Measurements from ENCODE around the gene SHISA7. TPM values are rescaled to one million over a fixed set of nuclear protein-coding genes. Genes with fewer than 3 reads are reported as not detected.

Gene SHISA7
- total RNA-seq, 2 experiments from 2014 or later: not detected

DNA sequence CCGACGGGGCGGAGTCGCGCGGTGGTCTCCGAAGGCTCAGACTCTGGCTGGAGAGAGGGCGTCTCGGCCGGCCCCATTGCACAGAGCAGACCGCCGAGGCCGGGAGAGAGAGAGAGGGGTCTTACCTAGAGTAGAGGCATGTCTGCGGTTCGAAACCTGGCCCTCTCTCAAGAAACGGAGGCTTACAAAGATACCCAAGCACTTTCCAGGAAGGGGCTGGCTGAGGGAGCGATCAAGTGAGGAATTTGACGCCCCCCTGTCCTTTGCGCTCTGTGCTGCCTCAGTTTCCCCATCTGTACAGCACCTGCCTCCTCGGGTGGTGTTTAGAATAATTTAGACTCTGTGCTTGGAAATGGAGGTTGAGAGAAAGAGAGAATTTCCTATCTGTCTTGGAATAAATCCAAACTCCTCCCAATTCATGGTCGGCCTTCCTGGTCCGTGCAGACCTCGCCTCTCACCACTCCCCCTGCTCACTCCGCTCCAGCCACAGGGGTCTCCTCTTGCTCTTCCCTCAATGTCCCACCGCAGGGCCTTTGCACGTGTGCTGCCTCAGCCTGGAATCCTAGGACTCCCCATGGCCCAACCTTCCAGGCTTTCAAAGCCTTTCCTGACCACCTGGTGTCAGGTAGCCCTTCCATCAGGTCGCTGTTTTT, 19.0 kb upstream of the SHISA7 start:
- H3K79me2 ChIP-seq (ENCODE audit: insufficient read depth, low read depth, low read length): peaks cover 8% of the 10 kb centered on the region; the same call in 1 of the 2 replicates
- H3K9me3 ChIP-seq (ENCODE audit: low read length): no peaks in the 10 kb centered on the region
- no peaks in the 10 kb centered on the region for H4K20me1 ChIP-seq (ENCODE audit: insufficient read depth, low read length)
- H3K4me2 ChIP-seq (ENCODE audit: low read length): peak overlapping the region; percentile 77
- TF ChIP-seq, protein P1, sequence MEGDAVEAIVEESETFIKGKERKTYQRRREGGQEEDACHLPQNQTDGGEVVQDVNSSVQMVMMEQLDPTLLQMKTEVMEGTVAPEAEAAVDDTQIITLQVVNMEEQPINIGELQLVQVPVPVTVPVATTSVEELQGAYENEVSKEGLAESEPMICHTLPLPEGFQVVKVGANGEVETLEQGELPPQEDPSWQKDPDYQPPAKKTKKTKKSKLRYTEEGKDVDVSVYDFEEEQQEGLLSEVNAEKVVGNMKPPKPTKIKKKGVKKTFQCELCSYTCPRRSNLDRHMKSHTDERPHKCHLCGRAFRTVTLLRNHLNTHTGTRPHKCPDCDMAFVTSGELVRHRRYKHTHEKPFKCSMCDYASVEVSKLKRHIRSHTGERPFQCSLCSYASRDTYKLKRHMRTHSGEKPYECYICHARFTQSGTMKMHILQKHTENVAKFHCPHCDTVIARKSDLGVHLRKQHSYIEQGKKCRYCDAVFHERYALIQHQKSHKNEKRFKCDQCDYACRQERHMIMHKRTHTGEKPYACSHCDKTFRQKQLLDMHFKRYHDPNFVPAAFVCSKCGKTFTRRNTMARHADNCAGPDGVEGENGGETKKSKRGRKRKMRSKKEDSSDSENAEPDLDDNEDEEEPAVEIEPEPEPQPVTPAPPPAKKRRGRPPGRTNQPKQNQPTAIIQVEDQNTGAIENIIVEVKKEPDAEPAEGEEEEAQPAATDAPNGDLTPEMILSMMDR (conservative IDR thresholded peaks at IDR 0.05; ENCODE audit: low read length): no peak
- no peak for TF ChIP-seq EZH2phosphoT487 (IDR thresholded peaks at IDR 0.05; ENCODE audit: borderline replicate concordance, low read depth, low read length)
- intact Hi-C loops (cut with micrococcal nuclease; ENCODE audit: unreplicated experiment): no loop called here
- peaks cover 17% of the 10 kb centered on the region for H3K4me1 ChIP-seq (ENCODE audit: insufficient read depth, low read length, poor library complexity, severe bottlenecking)
- H3K27ac ChIP-seq (ENCODE audit: low read depth, low read length, poor library complexity, severe bottlenecking): no peak overlapping the region
- no TSS peak for BruUV-seq (replicated peaks)
- H3K4me3 ChIP-seq (ENCODE audit: low read depth, low read length, poor library complexity, severe bottlenecking): peak overlapping the region; percentile 64
- ChIA-PET CTCF (ENCODE audit: unreplicated experiment) (interaction anchor here (1.0 kb wide), 1 partner anchor 42 kb away, joined by 5 read pairs; no protein-coding TSS in a partner anchor), POLR2A (interaction anchor here (0.6 to 1.0 kb wide), 4 partner anchors 14 to 162 kb away, joined by 3 to 4 read pairs (median 3); partner anchors contain the start of gene ZNF784)
- H3K9me2 ChIP-seq (ENCODE audit: insufficient read depth, low read length): no peaks in the 10 kb centered on the region
- H3K36me3 ChIP-seq (ENCODE audit: insufficient read depth, low read length): no peaks in the 10 kb centered on the region
- peak overlapping the region; percentile 63; the same call in 1 of the 2 replicates for H2AFZ ChIP-seq (ENCODE audit: low read length)
- DNase-seq (ENCODE audit: low spot score): no peak

DNA sequence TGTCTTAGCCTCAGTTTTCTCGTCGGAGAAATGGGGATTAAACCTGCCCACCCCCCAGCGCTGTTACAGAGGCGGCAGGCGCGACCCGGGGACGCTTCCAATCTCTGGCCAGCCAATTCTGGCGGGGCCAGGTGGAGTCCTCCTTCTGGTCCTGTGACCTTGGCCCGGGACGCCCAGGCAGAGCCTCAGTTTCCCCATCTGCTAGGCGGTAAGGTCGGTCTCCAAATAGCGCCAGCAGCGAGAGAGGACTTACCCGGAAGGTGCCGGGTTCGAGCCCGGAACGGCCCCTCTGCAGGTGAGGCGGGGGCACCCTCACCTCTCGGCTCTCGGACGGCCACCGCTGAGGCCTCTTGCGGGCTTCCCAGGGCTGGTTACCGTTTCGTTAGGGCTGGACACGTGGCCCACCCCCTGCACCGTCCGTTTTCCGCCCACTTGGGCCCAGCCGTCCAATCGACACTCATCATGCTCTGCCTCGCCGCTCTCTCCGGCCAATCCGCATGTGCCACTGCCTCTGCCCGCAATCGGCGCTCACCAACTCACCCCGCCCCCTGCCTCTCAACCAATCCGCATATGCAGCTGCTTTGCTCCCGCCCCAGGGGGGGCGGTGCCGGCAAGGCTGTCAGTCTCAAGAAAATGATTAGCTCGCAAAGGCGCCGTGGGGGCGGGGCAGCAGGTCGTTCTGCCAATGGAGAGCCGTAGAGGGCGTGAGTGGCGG, 18.3 kb upstream of the SHISA7 start, which contains the start of gene ISOC2:
Gene ISOC2 (minus strand): TSS at position 384 of the 715 bp plus-strand sequence. CDS start 5,156 bp downstream, outside the sequence.
- Histone ChIP-seq H3K4me1 (ENCODE audit: insufficient read depth, low read length, poor library complexity, severe bottlenecking) (peaks cover 17% of the 10 kb centered on the region), H3K27ac (ENCODE audit: low read depth, low read length, poor library complexity, severe bottlenecking) (peak within 1 kb of the TSS; percentile 75), H2AFZ (ENCODE audit: low read length) (peak within 1 kb of the TSS; percentile 63; the same call in 1 of the 2 replicates), H3K9me3 (ENCODE audit: low read length) (no peaks in the 10 kb centered on the region), H4K20me1 (ENCODE audit: insufficient read depth, low read length) (no peaks in the 10 kb centered on the region), H3K36me3 (ENCODE audit: insufficient read depth, low read length) (no peaks in the 10 kb centered on the region), H3K4me3 (ENCODE audit: low read depth, low read length, poor library complexity, severe bottlenecking) (peak within 1 kb of the TSS; percentile 94), H3K9me2 (ENCODE audit: insufficient read depth, low read length) (no peaks in the 10 kb centered on the region), H3K4me2 (ENCODE audit: low read length) (peak within 1 kb of the TSS; percentile 92), H3K79me2 (ENCODE audit: insufficient read depth, low read depth, low read length) (peaks cover 8% of the 10 kb centered on the region; the same call in 1 of the 2 replicates)
- CTCF ChIA-PET (ENCODE audit: unreplicated experiment): interaction anchor here (1.0 kb wide), 1 partner anchor 42 kb away, joined by 5 read pairs; no protein-coding TSS in a partner anchor
- intact Hi-C loops (cut with micrococcal nuclease; ENCODE audit: unreplicated experiment): no loop called here
- peak; percentile 100 for DNase-seq (ENCODE audit: low spot score)
- TSS peak; percentile 85 for BruUV-seq (replicated peaks)
- TF ChIP-seq, protein P1 (conservative IDR thresholded peaks at IDR 0.05; ENCODE audit: low read length): no peak
- TF ChIP-seq EZH2phosphoT487 (IDR thresholded peaks at IDR 0.05; ENCODE audit: borderline replicate concordance, low read depth, low read length): no peak
- POLR2A ChIA-PET: interaction anchor here (0.6 to 1.0 kb wide), 4 partner anchors 14 to 163 kb away, joined by 3 to 4 read pairs (median 3); partner anchors contain the start of gene ZNF784
